HepG2 (cell line): Measurements from ENCODE around the gene GPN1. TPM values are rescaled to one million over a fixed set of nuclear protein-coding genes. Genes with fewer than 3 reads are reported as not detected.

ENCODE experiments used
- CENPT ChIP-seq: sonication (generic); formaldehyde crosslinking; IDR thresholded peaks from 2 replicates; pipeline ENCODE4 v1.8.0; 2022; ENCODE audit warnings: low read depth, mild to moderate bottlenecking, moderate library complexity, missing genetic modification reagents
- CHCHD3 ChIP-seq: sonication (generic); formaldehyde crosslinking; IDR thresholded peaks from 2 replicates; pipeline ENCODE4 v1.8.0; 2022; ENCODE audit warnings: mild to moderate bottlenecking, missing genetic modification reagents, moderate library complexity
- EP300 ChIP-seq, 3 experiments: sonication (generic) in 1 of 3; formaldehyde crosslinking in 1 of 3; IDR thresholded peaks; 2 replicates each; pipeline versions ENCODE4 v1.5.1 to v1.6.1; 2011 to 2020; ENCODE audit warnings: low read depth in 2 of 3, low read length in 2 of 3, borderline replicate concordance in 1 of 3, improper control_type of control experiment in 1 of 3, mild to moderate bottlenecking in 1 of 3, missing genetic modification reagents in 1 of 3, moderate library complexity in 1 of 3
- FOXJ3 ChIP-seq: sonication (generic); formaldehyde crosslinking; IDR thresholded peaks from 2 replicates; pipeline ENCODE4 v1.4.0; 2020; ENCODE audit warnings: missing genetic modification reagents, mild to moderate bottlenecking, borderline replicate concordance
- FOXK2 ChIP-seq: fragments of 450-650 bp; IDR thresholded peaks from 2 replicates; pipeline ENCODE4 v1.6.1; 2016
- FOXP4 ChIP-seq: sonication (generic); formaldehyde crosslinking; IDR thresholded peaks from 2 replicates; pipeline ENCODE4 v1.4.0; 2020; ENCODE audit warnings: missing genetic modification reagents
- GATAD2A ChIP-seq: IDR thresholded peaks from 2 replicates; pipeline ENCODE4 v1.6.1; 2016
- IRF1 ChIP-seq: sonication (generic); formaldehyde crosslinking; IDR thresholded peaks from 2 replicates; pipeline ENCODE4 v1.4.0; 2020; ENCODE audit warnings: low read depth, mild to moderate bottlenecking, missing genetic modification reagents
- MNT ChIP-seq: fragments of 450-650 bp; IDR thresholded peaks from 2 replicates; pipeline ENCODE4 v1.6.1; 2016
- MZF1 ChIP-seq: sonication (generic); formaldehyde crosslinking; IDR thresholded peaks from 2 replicates; pipeline ENCODE4 v1.8.1; 2023; ENCODE audit warnings: mild to moderate bottlenecking, missing genetic modification reagents, borderline replicate concordance
- NR0B2 ChIP-seq: sonication (generic); formaldehyde crosslinking; IDR thresholded peaks from 2 replicates; pipeline ENCODE4 v1.4.0; 2020; ENCODE audit warnings: mild to moderate bottlenecking, missing genetic modification reagents
- NRL ChIP-seq: sonication (generic); formaldehyde crosslinking; IDR thresholded peaks from 2 replicates; pipeline ENCODE4 v1.5.0; 2020; ENCODE audit warnings: missing genetic modification reagents, mild to moderate bottlenecking, moderate library complexity, borderline replicate concordance
- RAD51 ChIP-seq: fragments of 450-650 bp; IDR thresholded peaks from 2 replicates; pipeline ENCODE4 v1.6.1; 2016; ENCODE audit warnings: borderline replicate concordance
- SALL2 ChIP-seq: sonication (generic); formaldehyde crosslinking; IDR thresholded peaks from 2 replicates; pipeline ENCODE4 v1.8.1; 2023; ENCODE audit warnings: mild to moderate bottlenecking, missing genetic modification reagents, inconsistent platforms
- TGIF2 ChIP-seq: IDR thresholded peaks from 2 replicates; pipeline ENCODE4 v1.6.1; 2016; ENCODE audit warnings: control low read depth, missing compliant biosample characterization
- THYN1 ChIP-seq: sonication (generic); formaldehyde crosslinking; IDR thresholded peaks from 2 replicates; pipeline ENCODE4 v1.8.1; 2023; ENCODE audit warnings: low read depth, mild to moderate bottlenecking, moderate library complexity, missing genetic modification reagents, borderline replicate concordance
- ZNF333 ChIP-seq: sonication (generic); formaldehyde crosslinking; IDR thresholded peaks from 2 replicates; pipeline ENCODE4 v1.4.0; 2020; ENCODE audit warnings: mild to moderate bottlenecking, missing genetic modification reagents, borderline replicate concordance
- ZNF451 ChIP-seq: sonication (generic); formaldehyde crosslinking; IDR thresholded peaks from 2 replicates; pipeline ENCODE4 v1.5.0; 2020; ENCODE audit warnings: mild to moderate bottlenecking, missing genetic modification reagents
- ZNF710 ChIP-seq: sonication (generic); formaldehyde crosslinking; IDR thresholded peaks from 2 replicates; pipeline ENCODE4 v1.5.0; 2020; ENCODE audit warnings: mild to moderate bottlenecking, missing genetic modification reagents, borderline replicate concordance
- ZNF780A ChIP-seq: sonication (generic); formaldehyde crosslinking; IDR thresholded peaks from 2 replicates; pipeline ENCODE4 v1.8.0; 2022; ENCODE audit warnings: mild to moderate bottlenecking, missing genetic modification reagents, moderate library complexity
- ZNF891 ChIP-seq: sonication (generic); formaldehyde crosslinking; IDR thresholded peaks from 2 replicates; pipeline ENCODE4 v1.5.0; 2020; ENCODE audit warnings: mild to moderate bottlenecking, missing genetic modification reagents
- polyA plus RNA-seq, 8 experiments: library from polyadenylated mRNA; depleted of rRNA in 3 of 8; stranded (reverse) in 7 of 8; unstranded in 1 of 8; fragments of >200 nt; fragmentation: Illumina TruSeq in 4 of 8; extraction: Trizol in 4 of 8; gene quantifications; 2 replicates each; pipeline versions ENCODE4 v1.2.1 to v1.2.3, GENCODE V29; 2011 to 2016; ENCODE audit warnings: low read depth in 4 of 8, missing spikeins in 1 of 8, mixed read lengths in 1 of 8; ENCODE audit not compliant: insufficient read depth in 1 of 8
- total RNA-seq, 5 experiments: library from RNA; depleted of rRNA; stranded (reverse); fragments of >200 nt; fragmentation: Illumina TruSeq; extraction: Trizol; gene quantifications; 2 replicates each; pipeline ENCODE4 v1.2.3, GENCODE V29; 2016; ENCODE audit warnings: low read depth in 1 of 5

Gene GPN1
- total and polyA plus RNA-seq, 2 of the 13 experiments (the other 11 are each of a cell fraction or from before 2014, with no cell fraction given) = 54.5 to 62.7 TPM

- TF ChIP-seq ZNF710 (CRISPR knock-in tag) (peak; percentile 24; the same call in 1 of the 2 replicates), THYN1 (CRISPR knock-in tag) (no peak), CENPT (CRISPR knock-in tag) (no peak), ZNF891 (CRISPR knock-in tag) (peak; percentile 98), FOXP4 (CRISPR knock-in tag) (peak; percentile 59; the same call in 1 of the 2 replicates), MNT (peak; percentile 79), ZNF780A (CRISPR knock-in tag) (no peak), GATAD2A (CRISPR knock-in tag) (peak; percentile 54; the same call in 1 of the 2 replicates), CHCHD3 (CRISPR knock-in tag) (no peak), NRL (CRISPR knock-in tag) (peak; percentile 95; the same call in 1 of the 2 replicates), SALL2 (CRISPR knock-in tag) (peak; percentile 65; the same call in 1 of the 2 replicates), ZNF451 (CRISPR knock-in tag) (peak; percentile 65; the same call in 1 of the 2 replicates), FOXJ3 (CRISPR knock-in tag) (no peak), TGIF2 (CRISPR knock-in tag) (peak; percentile 81; the same call in 1 of the 2 replicates), ZNF333 (no peak), EP300 (IDR thresholded peaks at IDR 0.05; ENCODE audit: low read depth in 2 of 2, low read length in 2 of 2) (peak in 1 of 2 experiments; percentile 37; a peak in 1 of 4 replicates), EP300 (CRISPR knock-in tag; IDR thresholded peaks at IDR 0.05; ENCODE audit: borderline replicate concordance) (no peak; the same call in 1 of the 2 replicates), MZF1 (CRISPR knock-in tag) (no peak), IRF1 (CRISPR knock-in tag) (0 out of 2 replicates have a peak, but pooled peaks have one; percentile 36), FOXK2 (peak; percentile 80), RAD51 (no peak), NR0B2 (CRISPR knock-in tag) (no peak; the same call in none of the 2 replicates)
Observed at GRCh38 chr2:27628767-27629709, at the start of gene GPN1, which contains the start of gene CCDC121 (continued).
